CD4-positive, alpha-beta T cell treated with Interleukin-6 at 100 ng/mL for 8 hours (primary cell): ENCODE results near the gene BGN.
A peak's percentile ranks its signal among the peaks of the same experiment; 100 is the strongest.

Experiments
- DNase-seq: peaks from one replicate; pipeline ENCODE4 v3.0.0-alpha.2; 2020; ENCODE audit warnings: mixed read lengths, low spot score

BGN gene

GRCh38 chrX:153460826-153461225 is 34.0 kb upstream of the BGN start:
- DNase-seq = peak; percentile 39

GRCh38 chrX:153462291-153462690 is 32.5 kb upstream of the BGN start:
- no peak for DNase-seq

- DNase-seq = no peak
These were observed 31.7 kb upstream of the BGN start for GRCh38 chrX:153463031-153463430.

GRCh38 chrX:153463556-153463955 is 31.2 kb upstream of the BGN start:
- no peak for DNase-seq

GRCh38 chrX:153464116-153464515 is 30.7 kb upstream of the BGN start:
- DNase-seq = no peak

- DNase-seq = no peak
These were observed 28.9 kb upstream of the BGN start for GRCh38 chrX:153465691-153466380.

GRCh38 chrX:153468008-153468580 is 26.7 kb upstream of the BGN start:
- DNase-seq = no peak

- no peak for DNase-seq
These were observed 24.9 kb upstream of the BGN start for GRCh38 chrX:153469811-153470410.

- DNase-seq = peak; percentile 92
These were observed 24.1 kb upstream of the BGN start, which contains the start of gene HAUS7 for GRCh38 chrX:153470411-153471363. TSS of gene HAUS7 (minus strand) at chrX:153470576. CDS start at chrX:153470557, 19 bp downstream.

- DNase-seq = no peak
These were observed 23.0 kb upstream of the BGN start for GRCh38 chrX:153471663-153472280.

GRCh38 chrX:153473126-153473525 is 21.7 kb upstream of the BGN start:
- no peak for DNase-seq

- no peak for DNase-seq
These were observed 20.5 kb upstream of the BGN start for GRCh38 chrX:153474266-153474665.

GRCh38 chrX:153474718-153475117 is 20.1 kb upstream of the BGN start:
- DNase-seq = peak; percentile 36

- DNase-seq = no peak
These were observed 19.5 kb upstream of the BGN start for GRCh38 chrX:153475271-153475670.

GRCh38 chrX:153475751-153476281 is 19.0 kb upstream of the BGN start:
- DNase-seq = no peak

- DNase-seq = no peak
These were observed 18.0 kb upstream of the BGN start for GRCh38 chrX:153476666-153477363.

- DNase-seq = no peak
These were observed 17.4 kb upstream of the BGN start for GRCh38 chrX:153477364-153477857.

- no peak for DNase-seq
These were observed 16.9 kb upstream of the BGN start for GRCh38 chrX:153477901-153478300.

GRCh38 chrX:153478746-153479145 is 16.0 kb upstream of the BGN start:
- DNase-seq = no peak

GRCh38 chrX:153481043-153481442 is 13.7 kb upstream of the BGN start:
- DNase-seq = no peak
